GM21717 (cell line): ENCODE data around the gene C1GALT1.

Source experiments
- ATAC-seq: cut with Tn5 transposase; IDR thresholded peaks from one replicate; pipeline ENCODE4 v1.9.1; 2021; ENCODE audit warnings: mild to moderate bottlenecking, moderate library complexity; ENCODE audit not compliant: unreplicated experiment

Gene C1GALT1

GRCh38 chr7:7265081-7266075 is 83.0 kb downstream of the C1GALT1 start:
- ATAC-seq: no peak

DNA sequence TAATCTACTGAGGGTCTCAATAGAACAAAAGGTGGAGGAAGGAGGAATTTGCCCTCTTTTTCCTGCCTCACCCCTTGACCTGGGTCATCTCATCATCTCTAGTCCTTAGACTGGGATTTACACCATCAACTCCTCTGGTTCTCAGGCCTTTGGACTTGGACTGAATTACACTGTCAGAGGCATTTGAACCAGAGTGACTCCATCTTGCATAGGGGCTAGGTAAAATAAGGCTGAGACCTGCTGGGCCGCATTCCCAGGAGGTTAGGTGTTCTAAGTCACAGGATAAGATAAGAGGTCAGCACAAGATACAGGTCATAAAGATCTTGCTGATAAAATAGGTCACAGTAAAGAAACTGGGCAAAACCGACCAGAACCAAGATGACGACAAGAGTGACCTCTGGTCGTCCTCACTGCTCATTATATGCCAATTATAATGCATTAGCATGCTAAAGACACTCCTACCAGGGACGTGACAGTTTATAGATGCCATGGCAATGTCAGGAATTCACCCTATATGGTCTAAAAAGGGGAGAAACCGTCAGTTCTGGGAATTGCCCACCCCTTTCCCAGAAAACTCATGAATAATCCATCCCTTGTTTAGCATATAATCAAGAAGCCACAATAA is 84.0 kb downstream of the C1GALT1 start:
- no peak for ATAC-seq

GRCh38 chr7:7271094-7271874 is 88.9 kb downstream of the C1GALT1 start:
- no peak for ATAC-seq

DNA sequence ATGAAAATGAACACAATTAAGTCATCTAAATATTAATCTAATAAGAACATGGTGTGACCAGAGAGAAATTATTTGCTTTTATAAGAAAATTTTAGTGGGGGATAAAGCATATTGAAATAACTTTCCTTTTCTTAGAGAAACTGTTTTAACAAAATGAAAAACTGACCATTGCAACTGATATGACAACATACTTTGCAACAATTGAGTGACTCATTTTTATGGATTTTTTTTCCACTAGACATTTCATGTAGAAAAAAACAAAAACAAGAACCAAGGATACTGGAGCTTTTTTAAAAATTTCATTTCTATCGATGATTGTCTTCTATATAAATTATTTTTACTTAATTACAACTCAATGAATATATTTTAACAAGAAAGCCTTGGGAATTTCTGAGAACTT is 90.0 kb downstream of the C1GALT1 start:
- ATAC-seq: no peak

DNA sequence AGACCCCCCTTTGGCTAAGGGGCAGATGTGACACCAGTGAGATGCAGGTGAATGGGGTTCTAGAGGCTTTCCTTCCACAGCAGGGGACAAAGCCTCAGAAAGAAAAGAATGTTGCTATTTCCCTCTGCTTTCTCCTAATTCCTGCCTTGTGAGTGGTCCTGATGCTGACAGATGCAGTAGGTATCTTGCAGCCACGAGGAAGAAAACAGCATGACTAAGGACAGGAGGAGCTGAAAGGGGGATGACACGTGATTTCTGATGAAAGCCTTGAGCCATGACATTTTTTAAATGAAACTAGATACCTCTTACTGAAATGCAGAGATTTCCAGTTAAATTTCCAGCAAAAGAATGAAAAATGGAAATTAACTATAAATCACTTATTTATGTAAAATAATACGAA is 92.4 kb downstream of the C1GALT1 start:
- ATAC-seq: no peak

- ATAC-seq: no peak
Measured at GRCh38 chr7:7276161-7276560, 93.8 kb downstream of the C1GALT1 start.

GRCh38 chr7:7290429-7291122 is 108.2 kb downstream of the C1GALT1 start:
- ATAC-seq: no peak

DNA sequence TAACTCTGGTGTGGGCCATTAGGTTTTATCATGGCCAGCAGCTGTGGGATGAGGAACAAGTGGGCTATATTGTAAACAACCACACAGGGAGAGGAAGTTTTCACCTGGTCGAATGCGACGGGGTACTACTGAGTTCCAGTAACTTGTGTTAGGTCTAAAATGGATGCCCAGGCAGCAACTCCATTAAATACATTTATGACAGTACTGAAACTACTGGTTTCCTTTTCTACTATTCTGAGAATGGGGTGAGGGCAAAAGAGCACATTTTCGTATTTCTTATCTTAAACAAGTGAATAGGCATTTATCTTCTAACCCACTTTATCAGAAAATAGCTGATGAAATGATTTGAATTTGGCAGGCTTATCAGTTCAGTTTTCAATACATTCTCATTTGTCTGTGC is 109.7 kb downstream of the C1GALT1 start:
- no peak for ATAC-seq

GRCh38 chr7:7292608-7293007 is 110.3 kb downstream of the C1GALT1 start:
- no peak for ATAC-seq

DNA sequence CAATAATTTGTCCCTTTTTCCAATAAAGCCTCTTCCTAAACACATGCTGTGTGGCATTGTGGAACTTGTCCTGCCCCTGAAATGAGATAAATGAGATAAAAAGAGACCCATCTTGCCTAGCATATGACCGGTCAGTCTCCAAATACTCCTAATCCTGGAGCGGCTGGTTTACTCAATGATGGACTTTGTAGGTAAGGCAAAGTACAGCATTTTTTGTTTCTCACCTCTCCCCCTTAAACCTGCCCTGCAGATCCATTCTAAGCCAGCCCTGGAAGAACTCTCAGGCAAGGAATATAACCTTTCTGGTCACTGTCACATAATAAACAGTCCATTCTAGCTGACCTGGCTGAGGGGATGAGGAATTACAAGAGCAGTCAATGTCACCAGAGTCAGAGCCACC is 110.7 kb downstream of the C1GALT1 start:
- no peak for ATAC-seq

DNA sequence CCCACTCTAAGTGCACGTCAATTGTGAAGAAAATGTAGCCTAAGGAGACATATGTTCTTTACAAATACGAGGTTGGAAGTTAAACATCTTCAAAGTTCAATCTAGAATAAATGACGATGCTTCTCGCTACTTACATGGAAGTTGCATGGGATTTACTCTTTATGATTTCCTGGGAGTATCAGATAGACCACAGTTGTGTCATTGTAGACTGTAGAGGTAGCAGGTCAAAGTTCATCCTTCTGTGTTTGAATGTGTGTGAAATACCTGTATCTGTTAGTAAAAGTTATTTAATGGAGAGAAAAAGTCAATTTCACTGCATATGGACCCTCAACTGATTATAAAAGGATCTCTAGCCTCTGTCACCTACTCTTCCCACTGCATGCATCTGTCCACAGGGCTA is 112.6 kb downstream of the C1GALT1 start:
- ATAC-seq: no peak
